ENCODE results near the gene VSTM2L.

VSTM2L gene

GRCh38 chr20:37984018-37984785 lies 81.3 kb downstream of the VSTM2L start:
- no peak for DNase-seq (ENCODE audit: low spot score)
- no peak for TF ChIP-seq CTCF (IDR thresholded peaks at IDR 0.05; ENCODE audit: extremely low read depth, missing control alignments)

- DNase-seq (ENCODE audit: low spot score) = no peak
- no peak for TF ChIP-seq CTCF (IDR thresholded peaks at IDR 0.05; ENCODE audit: extremely low read depth, missing control alignments)
Measured at GRCh38 chr20:37986044-37986858, 83.3 kb downstream of the VSTM2L start.

DNA sequence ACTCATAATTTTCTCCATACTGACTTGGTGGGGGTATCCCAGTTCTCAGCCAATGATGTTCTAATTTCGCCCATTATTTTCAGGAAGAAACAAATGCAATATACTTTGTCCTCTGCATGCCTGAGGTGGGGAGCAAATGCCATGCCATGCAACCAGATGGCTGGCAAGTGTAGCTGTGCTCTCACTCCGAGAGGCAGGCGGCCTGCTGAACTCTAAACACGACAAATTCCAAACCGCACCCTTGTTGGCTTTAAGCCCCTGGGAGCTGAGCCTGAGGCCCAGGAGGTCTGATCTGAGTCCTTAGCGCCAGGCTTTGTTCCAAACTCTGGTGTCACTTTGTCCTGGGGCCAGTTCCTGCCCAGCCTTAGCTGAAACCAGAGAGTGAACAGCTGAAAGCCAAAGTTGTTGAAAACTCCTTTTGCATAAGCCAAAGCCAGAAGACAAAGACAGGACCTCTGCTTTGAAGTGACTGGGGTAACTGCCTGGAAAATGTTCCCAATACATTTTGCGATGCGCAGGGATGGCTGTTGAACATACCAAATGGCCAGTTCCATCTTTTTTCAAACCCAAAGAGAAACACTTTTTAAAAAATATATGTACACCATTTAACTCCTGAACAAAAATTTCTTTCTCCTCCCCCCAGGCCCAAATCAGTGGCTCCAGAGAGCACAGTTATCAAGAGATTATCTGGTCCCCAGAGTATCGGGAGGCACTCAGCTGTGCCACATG lies 84.1 kb downstream of the VSTM2L start:
- DNase-seq (ENCODE audit: low spot score) = no peak

GRCh38 chr20:37987602-37988290 lies 84.8 kb downstream of the VSTM2L start:
- TF ChIP-seq CTCF (IDR thresholded peaks at IDR 0.05; ENCODE audit: extremely low read depth, missing control alignments) = no peak
- no peak for DNase-seq (ENCODE audit: low spot score)

More for the DNA sequence above, 84.1 kb downstream of the VSTM2L start:
- no peak for TF ChIP-seq CTCF (IDR thresholded peaks at IDR 0.05; ENCODE audit: extremely low read depth, missing control alignments)

DNA sequence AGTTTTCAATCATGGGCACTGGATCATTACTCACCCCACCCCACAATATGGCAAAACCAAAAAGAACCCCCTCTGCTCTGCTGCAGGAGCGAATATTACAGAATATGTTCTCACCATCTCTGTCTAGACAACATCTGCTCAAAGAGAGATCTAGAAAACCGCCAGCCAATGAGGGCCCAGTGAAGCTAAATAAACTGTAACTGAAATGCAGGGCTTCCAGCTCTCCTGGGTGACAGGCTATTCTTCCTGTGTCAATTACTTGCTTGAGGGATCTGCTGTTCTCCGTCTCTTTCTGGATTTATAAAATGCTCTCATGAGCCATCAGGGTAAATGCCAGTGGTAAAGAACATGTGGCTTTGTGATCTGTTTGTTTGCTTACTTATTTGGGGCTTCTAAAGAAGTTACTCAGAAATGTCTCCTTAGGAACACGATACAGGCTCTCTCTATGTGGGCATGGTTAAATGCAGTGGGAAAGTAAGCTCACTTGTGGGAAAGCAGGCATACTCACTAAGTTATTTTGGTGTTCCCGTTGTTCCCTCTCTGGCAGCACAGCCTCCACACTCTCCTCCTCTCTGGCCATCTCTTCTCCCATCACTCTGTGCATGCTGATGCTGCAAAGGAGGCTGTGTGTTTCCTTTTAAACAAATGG lies 85.5 kb downstream of the VSTM2L start:
- no peak for DNase-seq (ENCODE audit: low spot score)
- TF ChIP-seq CTCF (IDR thresholded peaks at IDR 0.05; ENCODE audit: extremely low read depth, missing control alignments) = no peak

DNA sequence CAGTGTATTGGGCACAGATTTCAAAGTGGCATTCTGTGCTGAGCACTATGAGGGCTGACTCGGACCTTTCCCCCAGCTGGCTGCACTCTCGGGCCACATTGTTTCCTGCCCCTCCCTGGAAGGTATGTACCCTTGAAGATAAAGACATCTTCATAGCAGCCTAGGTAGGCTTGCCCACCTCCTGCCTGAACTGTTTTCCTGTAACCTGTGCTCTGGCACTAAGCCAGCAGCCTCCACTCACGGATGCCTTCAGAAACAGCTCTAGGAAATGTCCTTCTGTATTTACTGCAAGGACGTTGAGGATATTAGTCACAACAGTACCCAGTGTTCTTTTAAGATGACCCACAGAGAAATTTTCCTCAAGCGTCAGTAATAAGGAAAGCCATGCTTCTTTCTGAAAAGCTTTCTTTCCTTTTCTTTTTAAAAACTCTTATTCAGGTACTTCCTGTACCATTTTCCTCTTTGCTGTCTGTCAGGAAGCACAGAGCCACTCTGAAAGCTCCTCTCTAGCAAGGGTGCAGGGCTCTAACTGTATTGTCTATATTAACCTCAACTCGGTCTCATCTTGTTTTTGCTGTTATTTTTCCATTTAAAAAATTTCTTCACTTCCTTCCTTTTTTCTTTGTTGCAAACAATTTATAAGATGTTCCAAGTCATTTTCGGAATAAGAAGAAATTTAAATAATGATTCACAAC lies 86.8 kb downstream of the VSTM2L start:
- no peak for DNase-seq (ENCODE audit: low spot score)
- no peak for TF ChIP-seq CTCF (IDR thresholded peaks at IDR 0.05; ENCODE audit: extremely low read depth, missing control alignments)

Data from GM20000 (cell line).